HL-60 (cell line): Measurements from ENCODE around the gene TAGLN3.

Experiments used
- DNase-seq, 2 experiments: peaks; one replicate each; pipeline ENCODE4 v3.0.0-alpha.2; 2010 to 2020; ENCODE audit warnings: low read depth in 1 of 2, low spot score in 1 of 2
- H3K27ac ChIP-seq: fragments of 250-450 bp; sonication (Bioruptor Pico); replicated peaks from 2 replicates; pipeline ENCODE4 v1.5.1; 2020; ENCODE audit warnings: mild to moderate bottlenecking, moderate library complexity
- H3K27me3 ChIP-seq: fragments of 250-450 bp; sonication (Bioruptor Pico); 2 replicates; pipeline ENCODE4 v1.5.1; 2021; ENCODE audit warnings: mild to moderate bottlenecking, moderate library complexity; ENCODE audit not compliant: insufficient read depth, poor library complexity, severe bottlenecking
- H3K4me3 ChIP-seq: replicated peaks from 2 replicates; pipeline ENCODE4 v1.5.1; 2011; ENCODE audit warnings: mild to moderate bottlenecking, control low read depth, low read length; ENCODE audit not compliant: insufficient read depth
- GABPA ChIP-seq: IDR thresholded peaks from 2 replicates; pipeline ENCODE4 v1.6.1; 2012; ENCODE audit warnings: low read depth
- POLR2AphosphoS5 ChIP-seq: IDR thresholded peaks from 2 replicates; pipeline ENCODE4 v1.6.1; 2012; ENCODE audit warnings: low read depth
- SPI1 ChIP-seq: IDR thresholded peaks from 2 replicates; pipeline ENCODE4 v1.6.1; 2012; ENCODE audit warnings: low read depth, mild to moderate bottlenecking, borderline replicate concordance
- TF ChIP-seq, protein P1 (sequence below): IDR thresholded peaks from one replicate; pipeline ENCODE4 v1.5.1; 2011; ENCODE audit warnings: low read length, control low read depth, inconsistent platforms; ENCODE audit not compliant: insufficient read depth
- TF ChIP-seq, protein P2 (sequence below): IDR thresholded peaks from 2 replicates; pipeline ENCODE4 v1.6.1; 2012; ENCODE audit warnings: low read depth; ENCODE audit not compliant: insufficient replicate concordance

TAGLN3 gene

DNA sequence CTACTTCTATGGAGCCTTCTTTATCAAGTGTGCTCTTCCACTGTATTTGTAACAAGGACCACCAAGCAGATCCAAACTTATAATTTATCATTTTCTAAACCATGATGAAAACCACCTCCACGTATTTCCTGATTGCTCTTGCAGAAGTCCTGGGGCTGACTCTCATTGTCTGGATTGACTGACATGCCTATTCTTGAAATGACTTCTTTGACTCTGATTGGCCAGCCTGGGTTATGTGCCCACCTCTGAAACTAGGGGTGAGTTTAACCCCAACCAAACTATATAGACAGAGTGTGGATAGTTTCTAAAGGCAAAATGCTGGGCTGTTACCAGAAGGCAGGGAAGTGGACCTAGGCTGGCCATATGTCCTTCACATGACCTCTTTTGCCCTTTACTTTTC lies 48.5 kb downstream of the TAGLN3 start:
- TF ChIP-seq, protein P1, sequence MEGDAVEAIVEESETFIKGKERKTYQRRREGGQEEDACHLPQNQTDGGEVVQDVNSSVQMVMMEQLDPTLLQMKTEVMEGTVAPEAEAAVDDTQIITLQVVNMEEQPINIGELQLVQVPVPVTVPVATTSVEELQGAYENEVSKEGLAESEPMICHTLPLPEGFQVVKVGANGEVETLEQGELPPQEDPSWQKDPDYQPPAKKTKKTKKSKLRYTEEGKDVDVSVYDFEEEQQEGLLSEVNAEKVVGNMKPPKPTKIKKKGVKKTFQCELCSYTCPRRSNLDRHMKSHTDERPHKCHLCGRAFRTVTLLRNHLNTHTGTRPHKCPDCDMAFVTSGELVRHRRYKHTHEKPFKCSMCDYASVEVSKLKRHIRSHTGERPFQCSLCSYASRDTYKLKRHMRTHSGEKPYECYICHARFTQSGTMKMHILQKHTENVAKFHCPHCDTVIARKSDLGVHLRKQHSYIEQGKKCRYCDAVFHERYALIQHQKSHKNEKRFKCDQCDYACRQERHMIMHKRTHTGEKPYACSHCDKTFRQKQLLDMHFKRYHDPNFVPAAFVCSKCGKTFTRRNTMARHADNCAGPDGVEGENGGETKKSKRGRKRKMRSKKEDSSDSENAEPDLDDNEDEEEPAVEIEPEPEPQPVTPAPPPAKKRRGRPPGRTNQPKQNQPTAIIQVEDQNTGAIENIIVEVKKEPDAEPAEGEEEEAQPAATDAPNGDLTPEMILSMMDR: no peak
- TF ChIP-seq SPI1 (no peak), GABPA (no peak), POLR2AphosphoS5 (no peak)
- TF ChIP-seq, protein P2, sequence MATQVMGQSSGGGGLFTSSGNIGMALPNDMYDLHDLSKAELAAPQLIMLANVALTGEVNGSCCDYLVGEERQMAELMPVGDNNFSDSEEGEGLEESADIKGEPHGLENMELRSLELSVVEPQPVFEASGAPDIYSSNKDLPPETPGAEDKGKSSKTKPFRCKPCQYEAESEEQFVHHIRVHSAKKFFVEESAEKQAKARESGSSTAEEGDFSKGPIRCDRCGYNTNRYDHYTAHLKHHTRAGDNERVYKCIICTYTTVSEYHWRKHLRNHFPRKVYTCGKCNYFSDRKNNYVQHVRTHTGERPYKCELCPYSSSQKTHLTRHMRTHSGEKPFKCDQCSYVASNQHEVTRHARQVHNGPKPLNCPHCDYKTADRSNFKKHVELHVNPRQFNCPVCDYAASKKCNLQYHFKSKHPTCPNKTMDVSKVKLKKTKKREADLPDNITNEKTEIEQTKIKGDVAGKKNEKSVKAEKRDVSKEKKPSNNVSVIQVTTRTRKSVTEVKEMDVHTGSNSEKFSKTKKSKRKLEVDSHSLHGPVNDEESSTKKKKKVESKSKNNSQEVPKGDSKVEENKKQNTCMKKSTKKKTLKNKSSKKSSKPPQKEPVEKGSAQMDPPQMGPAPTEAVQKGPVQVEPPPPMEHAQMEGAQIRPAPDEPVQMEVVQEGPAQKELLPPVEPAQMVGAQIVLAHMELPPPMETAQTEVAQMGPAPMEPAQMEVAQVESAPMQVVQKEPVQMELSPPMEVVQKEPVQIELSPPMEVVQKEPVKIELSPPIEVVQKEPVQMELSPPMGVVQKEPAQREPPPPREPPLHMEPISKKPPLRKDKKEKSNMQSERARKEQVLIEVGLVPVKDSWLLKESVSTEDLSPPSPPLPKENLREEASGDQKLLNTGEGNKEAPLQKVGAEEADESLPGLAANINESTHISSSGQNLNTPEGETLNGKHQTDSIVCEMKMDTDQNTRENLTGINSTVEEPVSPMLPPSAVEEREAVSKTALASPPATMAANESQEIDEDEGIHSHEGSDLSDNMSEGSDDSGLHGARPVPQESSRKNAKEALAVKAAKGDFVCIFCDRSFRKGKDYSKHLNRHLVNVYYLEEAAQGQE: no peak
- Histone ChIP-seq H3K4me3 (no peak overlapping the region), H3K27ac (no peak overlapping the region), H3K27me3 (no peaks in the 10 kb centered on the region)
- no peak for DNase-seq

DNA sequence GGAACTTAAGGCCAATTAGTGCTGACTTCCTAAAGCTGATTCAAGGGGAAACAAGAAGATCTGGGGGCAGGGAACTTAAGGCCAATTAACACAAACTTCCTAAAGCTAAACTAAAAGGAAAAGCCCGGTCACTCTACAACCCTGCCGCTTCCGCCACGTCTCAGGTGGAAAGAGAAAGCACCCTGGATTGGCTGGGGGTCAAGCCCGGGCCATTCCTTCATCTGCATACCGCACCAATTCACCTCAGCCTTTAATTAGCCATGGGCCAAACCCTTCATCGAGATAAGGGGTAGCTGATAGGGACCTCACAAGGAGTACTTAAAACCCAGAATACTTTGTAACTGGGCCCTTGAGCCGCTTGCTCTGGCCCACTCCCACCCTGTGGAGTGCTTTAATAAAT lies 50.2 kb downstream of the TAGLN3 start:
- Histone ChIP-seq H3K27me3 (no peaks in the 10 kb centered on the region), H3K27ac (no peak overlapping the region), H3K4me3 (no peak overlapping the region)
- no peak for TF ChIP-seq GABPA
- TF ChIP-seq POLR2AphosphoS5: no peak
- no peak for TF ChIP-seq SPI1
- TF ChIP-seq, protein P1: no peak
- TF ChIP-seq, protein P2: no peak
- DNase-seq: no peak

DNA sequence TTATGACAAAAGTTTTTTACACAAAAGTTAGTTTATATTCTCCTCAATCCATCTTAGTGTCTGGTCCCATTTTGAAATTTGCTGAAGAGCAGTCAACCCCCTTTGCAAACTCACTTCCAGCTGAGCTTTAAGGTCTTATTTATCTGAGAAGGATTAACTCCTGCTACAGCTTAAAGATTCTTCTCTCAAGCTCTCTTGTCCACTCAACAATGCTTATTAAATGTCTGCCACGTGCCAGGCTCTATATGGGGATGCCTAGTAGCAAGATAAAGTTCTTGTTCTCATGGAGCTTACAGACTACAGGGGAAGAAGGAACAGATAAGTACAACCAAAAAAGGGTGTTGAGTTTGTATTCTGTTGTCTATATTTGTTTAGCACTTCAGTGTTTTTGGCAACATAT lies 54.5 kb downstream of the TAGLN3 start:
- Histone ChIP-seq H3K27me3 (no peaks in the 10 kb centered on the region), H3K27ac (no peak overlapping the region), H3K4me3 (no peak overlapping the region)
- DNase-seq: no peak
- TF ChIP-seq, protein P2: no peak
- TF ChIP-seq POLR2AphosphoS5 (no peak), SPI1 (no peak), GABPA (no peak)
- TF ChIP-seq, protein P1: no peak
